ENCODE measurements around the gene SMIM24.

The SMIM24 gene

GRCh38 chr19:3426433-3426832 lies 53.9 kb downstream of the SMIM24 start:
- no peak for DNase-seq
